Kidney epithelial cell (primary cell): Measurements from ENCODE around the gene KCNQ1. TPM values are rescaled to one million over a fixed set of nuclear protein-coding genes. Genes with fewer than 3 reads are reported as not detected.

ENCODE experiments used
- DNase-seq: peaks from one replicate; pipeline ENCODE4 v3.0.0-alpha.2; 2010; ENCODE audit warnings: low read depth
- H3K27me3 ChIP-seq: 2 replicates; pipeline ENCODE4 v1.6.0; 2011; ENCODE audit warnings: low read length; ENCODE audit not compliant: control insufficient read depth, insufficient read depth
- H3K36me3 ChIP-seq: 2 replicates; pipeline ENCODE4 v1.5.1; 2011; ENCODE audit warnings: low read length; ENCODE audit not compliant: control insufficient read depth, insufficient read depth
- H3K4me3 ChIP-seq: 2 replicates; pipeline ENCODE4 v1.5.1; 2011; ENCODE audit warnings: low read depth, mild to moderate bottlenecking, control low read depth, low read length
- CTCF ChIP-seq: IDR thresholded peaks from 2 replicates; pipeline ENCODE4 v1.5.1; 2011; ENCODE audit warnings: mild to moderate bottlenecking, moderate library complexity, low read length, control low read depth, inconsistent platforms; ENCODE audit not compliant: insufficient read depth, poor library complexity, severe bottlenecking
- total RNA-seq: library from RNA; depleted of rRNA; stranded (reverse); fragments of >200 nt; gene quantifications from 2 replicates; pipeline ENCODE4 v1.2.3, GENCODE V29; 2015

Gene KCNQ1
- total RNA-seq, 1 donor from 2014 or later: 2.3 TPM

DNA sequence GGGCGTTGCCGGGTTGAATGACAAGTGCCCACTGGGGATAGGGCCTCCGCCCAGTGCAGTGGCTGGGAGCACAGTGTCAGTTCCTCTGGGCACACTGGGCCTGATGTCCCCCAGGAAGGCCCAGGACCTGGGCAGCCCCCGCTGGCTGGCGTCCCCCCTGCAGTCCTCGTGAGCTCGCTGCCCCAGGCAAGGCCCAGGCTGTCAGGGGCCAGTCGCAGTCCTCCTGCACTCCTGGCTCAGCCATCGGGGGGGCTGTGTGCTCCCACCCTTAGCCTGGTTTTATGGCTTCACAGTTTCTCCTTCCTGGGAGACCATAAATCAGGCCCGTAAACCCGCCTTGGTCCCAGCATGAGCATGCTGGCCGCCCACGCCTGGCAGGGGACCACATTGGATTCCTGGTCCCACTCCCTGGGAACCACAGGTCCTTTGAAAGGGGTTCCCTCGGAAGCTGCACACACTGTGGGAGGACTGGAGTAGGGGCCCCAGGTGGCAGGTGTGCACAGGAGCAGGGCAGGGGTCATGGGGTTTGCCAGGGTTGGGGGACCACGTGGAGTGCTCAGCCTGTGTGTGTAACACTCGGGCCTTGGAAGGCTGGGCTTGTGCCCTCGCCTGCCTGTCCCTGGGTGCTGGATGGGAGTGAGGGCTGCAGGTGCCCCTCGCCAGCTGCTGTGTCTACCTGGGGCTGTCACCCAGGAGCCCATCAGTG lies 141.4 kb downstream of the KCNQ1 start:
- Histone ChIP-seq H3K4me3 (no peak overlapping the region), H3K36me3 (no peaks in the 10 kb centered on the region), H3K27me3 (peaks cover 20% of the 10 kb centered on the region)
- no peak for TF ChIP-seq CTCF
- no peak for DNase-seq

- DNase-seq: no peak
- peaks cover 22% of the 10 kb centered on the region for H3K27me3 ChIP-seq
- H3K36me3 ChIP-seq: no peaks in the 10 kb centered on the region
- H3K4me3 ChIP-seq: no peak overlapping the region
- no peak for TF ChIP-seq CTCF
Observed at GRCh38 chr11:2586793-2587131, 142.0 kb downstream of the KCNQ1 start.

- DNase-seq: no peak
- no peaks in the 10 kb centered on the region for H3K36me3 ChIP-seq
- no peak overlapping the region for H3K4me3 ChIP-seq
- peaks cover 27% of the 10 kb centered on the region for H3K27me3 ChIP-seq
- no peak for TF ChIP-seq CTCF
Observed at GRCh38 chr11:2587132-2587930, 142.5 kb downstream of the KCNQ1 start.

DNA sequence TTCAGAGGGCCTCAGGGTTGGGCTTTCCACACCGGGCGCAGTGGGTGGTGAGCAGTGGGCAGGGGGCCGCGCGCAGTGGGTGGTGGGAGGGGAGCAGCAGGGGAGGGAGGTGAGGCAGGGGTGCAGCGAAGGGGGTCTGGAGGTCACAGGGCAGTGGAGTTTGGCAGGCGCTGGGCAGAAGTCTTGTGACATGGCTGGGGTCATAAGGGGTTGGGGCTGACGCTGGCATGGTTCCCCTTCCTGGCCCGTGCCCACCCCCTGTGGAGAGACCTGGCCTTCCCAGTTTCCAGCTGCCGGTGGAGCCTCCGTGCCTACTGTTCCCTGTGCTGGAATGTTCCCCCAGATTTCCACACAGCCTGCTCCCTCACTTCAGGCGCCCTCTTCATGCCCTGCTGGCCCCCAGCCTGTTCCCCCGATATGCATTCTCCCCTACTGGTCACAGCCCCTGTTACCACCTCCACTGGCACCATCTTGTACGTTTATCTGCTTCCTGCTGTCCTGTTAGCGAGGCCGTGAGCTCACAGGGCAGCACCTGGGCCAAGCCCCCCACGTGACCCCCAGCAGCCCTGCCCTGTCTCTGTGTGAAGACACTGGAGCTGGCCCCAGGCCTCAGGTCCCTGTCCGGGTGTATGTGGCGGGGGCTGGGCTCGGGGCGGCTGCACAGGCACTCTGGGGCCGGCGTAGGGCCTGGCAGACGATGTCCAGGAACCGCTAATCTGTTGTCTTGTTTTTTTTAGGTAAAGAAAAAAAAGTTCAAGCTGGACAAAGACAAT lies 143.4 kb downstream of the KCNQ1 start:
- no peak for TF ChIP-seq CTCF
- DNase-seq: no peak
- H3K36me3 ChIP-seq: no peaks in the 10 kb centered on the region
- peaks cover 35% of the 10 kb centered on the region for H3K27me3 ChIP-seq
- no peak overlapping the region for H3K4me3 ChIP-seq

DNA sequence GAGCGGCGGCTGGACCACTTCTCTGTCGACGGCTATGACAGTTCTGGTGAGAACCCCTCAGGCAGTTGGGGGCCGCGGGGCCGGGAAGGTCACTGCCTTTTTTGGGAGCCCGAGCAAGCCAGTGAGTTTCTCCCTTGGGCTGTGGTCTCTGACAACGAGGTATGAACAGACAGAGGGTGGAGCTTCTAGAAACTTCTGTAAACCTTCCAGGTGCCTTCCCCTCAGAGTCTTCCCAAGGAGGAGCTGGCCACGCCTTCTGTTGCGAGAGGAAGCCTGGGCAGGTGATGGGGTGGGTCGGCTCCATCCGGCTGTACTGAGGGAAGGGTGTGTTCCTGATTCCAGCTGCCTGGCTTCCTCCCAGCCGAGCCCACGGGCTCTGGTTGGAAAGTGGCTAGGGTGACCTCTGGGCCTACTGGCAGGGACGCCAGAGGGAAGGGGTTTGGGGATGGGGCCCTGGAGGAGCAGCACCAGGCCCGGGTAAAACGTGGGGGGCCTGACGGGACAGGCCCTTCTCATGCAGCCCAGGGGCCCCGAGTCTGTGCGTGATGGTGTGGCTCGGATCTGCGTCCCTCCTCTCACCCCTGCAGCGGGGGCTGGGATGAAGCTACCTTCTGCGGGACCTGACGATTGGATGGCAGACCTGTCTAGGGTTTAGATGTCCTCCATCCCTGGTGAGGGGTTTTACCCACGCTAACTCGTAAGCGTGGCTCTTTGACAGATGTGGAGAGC lies 144.2 kb downstream of the KCNQ1 start:
- H3K4me3 ChIP-seq: no peak overlapping the region
- H3K27me3 ChIP-seq: peaks cover 37% of the 10 kb centered on the region
- TF ChIP-seq CTCF: no peak
- H3K36me3 ChIP-seq: no peaks in the 10 kb centered on the region
- no peak for DNase-seq
